Measurements from ENCODE around the gene ELF4. TPM values are rescaled to one million over a fixed set of nuclear protein-coding genes. Genes with fewer than 3 reads are reported as not detected.

The ELF4 gene
- total and polyA plus RNA-seq, 10 of the 15 experiments (the other 5 are each of a cell fraction or from before 2014, with no cell fraction given): 4.0 to 36.7 (median 22.6) TPM

GRCh38 chrX:130117166-130117565 lies 6.9 kb upstream of the ELF4 start:
- H3K9ac ChIP-seq (ENCODE audit: control insufficient read depth, insufficient read depth, low read length): no peak overlapping the region
- WGBS (ENCODE audit: insufficient coverage, insufficient replicate concordance, low lambda C conversion rate, missing lambda C conversion rate): 73% methylated on average over 7 of the region's 7 CpGs
- TF ChIP-seq NRF1 (conservative IDR thresholded peaks at IDR 0.05; ENCODE audit: low read depth, low read length) (no peak), ATF7 (IDR thresholded peaks at IDR 0.05; ENCODE audit: low read depth) (no peak), RELB (IDR thresholded peaks at IDR 0.05; ENCODE audit: low read depth) (no peak), POLR2A (IDR thresholded peaks at IDR 0.05; ENCODE audit: low read depth, low read length) (no peak), FOXM1 (IDR thresholded peaks at IDR 0.05; ENCODE audit: low read depth, low read length) (no peak), LARP7 (IDR thresholded peaks at IDR 0.05) (no peak), BCLAF1 (IDR thresholded peaks at IDR 0.05) (no peak)
- peaks cover 42% of the 10 kb centered on the region for H3K4me1 ChIP-seq (ENCODE audit: control insufficient read depth, insufficient read depth, low read length)
- no peak overlapping the region for H2AFZ ChIP-seq (ENCODE audit: control insufficient read depth, low read depth, low read length)
- no peaks in the 10 kb centered on the region for H3K36me3 ChIP-seq (ENCODE audit: control insufficient read depth in 2 of 2, insufficient read depth in 2 of 2, low read length in 1 of 2)
- POLR2A ChIA-PET: no interaction called here
- in situ Hi-C loops (cut with MboI) (no loop called here), intact Hi-C loops (cut with micrococcal nuclease; ENCODE audit: unreplicated experiment) (no loop called here)
- H3K27ac ChIP-seq (ENCODE audit: control insufficient read depth, insufficient read depth): no peak overlapping the region
- H3K4me2 ChIP-seq (ENCODE audit: control insufficient read depth, insufficient read depth): no peak overlapping the region
- SMC1A ChIA-PET (ENCODE audit: uncharacterized antibody, unreplicated experiment): no interaction called here
- no peaks in the 10 kb centered on the region for H3K9me3 ChIP-seq (replicated peaks; ENCODE audit: control insufficient read depth, insufficient read depth, low read length)
- ATAC-seq (no peak), FAIRE-seq (no peak), DNase-seq (ENCODE audit: low read depth, low spot score) (no peak)
- H3K79me2 ChIP-seq (ENCODE audit: control insufficient read depth, insufficient read depth, low read length): no peaks in the 10 kb centered on the region
- no peaks in the 10 kb centered on the region for H4K20me1 ChIP-seq (ENCODE audit: control insufficient read depth, insufficient read depth)
- CTCF ChIA-PET: interaction anchor here (6.4 kb wide), 1 partner anchor 36 kb away, joined by 75 read pairs; no protein-coding TSS in a partner anchor
- no peak overlapping the region for H3K4me3 ChIP-seq
- no peaks in the 10 kb centered on the region for H3K27me3 ChIP-seq (replicated peaks in 1 of 2; ENCODE audit: control insufficient read depth in 2 of 2, insufficient read depth in 2 of 2, low read length in 1 of 2)
- no TSS peak for BruUV-seq (replicated peaks)
- RAD21 ChIA-PET (ENCODE audit: unreplicated experiment): interaction anchor here (0.7 kb wide), 1 partner anchor 37 kb away, joined by 3 read pairs; no protein-coding TSS in a partner anchor

Measured in GM12878 (cell line).